GM21717 (cell line): Measurements from ENCODE around the gene TBC1D25.
"Not testable (repeated sequence)": the region's sequence is repeated elsewhere in the genome, so short reads cannot be mapped to it uniquely, and the experiment has no call there.

Experiments
- ATAC-seq: cut with Tn5 transposase; IDR thresholded peaks from one replicate; pipeline ENCODE4 v1.9.1; 2021; ENCODE audit warnings: mild to moderate bottlenecking, moderate library complexity; ENCODE audit not compliant: unreplicated experiment

Gene TBC1D25

GRCh38 chrX:48515842-48516241 is 23.7 kb upstream of the TBC1D25 start:
- no peak for ATAC-seq

GRCh38 chrX:48516285-48516684 is 23.2 kb upstream of the TBC1D25 start:
- ATAC-seq = no peak

GRCh38 chrX:48516987-48517386 is 22.5 kb upstream of the TBC1D25 start:
- no peak for ATAC-seq

- ATAC-seq = not testable (repeated sequence)
Measured at GRCh38 chrX:48519481-48519880, 20.0 kb upstream of the TBC1D25 start.

GRCh38 chrX:48520455-48520854 is 19.1 kb upstream of the TBC1D25 start:
- no peak for ATAC-seq

- no peak for ATAC-seq
Measured at GRCh38 chrX:48520976-48521352, 18.6 kb upstream of the TBC1D25 start.

- ATAC-seq = peak; percentile 95
Measured at GRCh38 chrX:48521353-48522243, 17.9 kb upstream of the TBC1D25 start, which contains the start of gene EBP. Gene EBP, plus strand, starts transcription at chrX:48521808. Its CDS starts 1,964 bp downstream, at chrX:48523772.

GRCh38 chrX:48522291-48522690 is 17.2 kb upstream of the TBC1D25 start:
- no peak for ATAC-seq

- ATAC-seq = no peak
Measured at GRCh38 chrX:48523682-48524081, 15.8 kb upstream of the TBC1D25 start.

GRCh38 chrX:48525853-48526252 is 13.7 kb upstream of the TBC1D25 start:
- not testable (repeated sequence) for ATAC-seq

- ATAC-seq = no peak
Measured at GRCh38 chrX:48530736-48531135, 8.8 kb upstream of the TBC1D25 start.

GRCh38 chrX:48531358-48531959 is 8.1 kb upstream of the TBC1D25 start:
- ATAC-seq = no peak

GRCh38 chrX:48532161-48532560 is 7.4 kb upstream of the TBC1D25 start:
- ATAC-seq = no peak

- ATAC-seq = no peak
Measured at GRCh38 chrX:48533165-48533564, 6.3 kb upstream of the TBC1D25 start.

- no peak for ATAC-seq
Measured at GRCh38 chrX:48538641-48539344, 721 bp upstream of the TBC1D25 start.

- peak; percentile 29 for ATAC-seq
Measured at GRCh38 chrX:48540028-48540375, 488 bp downstream of the TBC1D25 start.

GRCh38 chrX:48540480-48540879 is 966 bp downstream of the TBC1D25 start:
- ATAC-seq = no peak

GRCh38 chrX:48541140-48541814 is 1.8 kb downstream of the TBC1D25 start:
- ATAC-seq = no peak

GRCh38 chrX:48548871-48549270 is 9.4 kb downstream of the TBC1D25 start:
- no peak for ATAC-seq

GRCh38 chrX:48555731-48556325 is 16.3 kb downstream of the TBC1D25 start:
- not testable (repeated sequence) for ATAC-seq

GRCh38 chrX:48558271-48558670 is 18.8 kb downstream of the TBC1D25 start:
- no peak for ATAC-seq
